HG03378 (cell line): ENCODE results near the gene RPS10.
"Not testable (repeated sequence)": the region's sequence is repeated elsewhere in the genome, so short reads cannot be mapped to it uniquely, and the experiment has no call there.

Source experiments
- ATAC-seq: cut with Tn5 transposase; IDR thresholded peaks from one replicate; pipeline ENCODE4 v1.9.1; 2021; ENCODE audit warnings: mild to moderate bottlenecking, moderate library complexity; ENCODE audit not compliant: unreplicated experiment

The RPS10 gene

DNA sequence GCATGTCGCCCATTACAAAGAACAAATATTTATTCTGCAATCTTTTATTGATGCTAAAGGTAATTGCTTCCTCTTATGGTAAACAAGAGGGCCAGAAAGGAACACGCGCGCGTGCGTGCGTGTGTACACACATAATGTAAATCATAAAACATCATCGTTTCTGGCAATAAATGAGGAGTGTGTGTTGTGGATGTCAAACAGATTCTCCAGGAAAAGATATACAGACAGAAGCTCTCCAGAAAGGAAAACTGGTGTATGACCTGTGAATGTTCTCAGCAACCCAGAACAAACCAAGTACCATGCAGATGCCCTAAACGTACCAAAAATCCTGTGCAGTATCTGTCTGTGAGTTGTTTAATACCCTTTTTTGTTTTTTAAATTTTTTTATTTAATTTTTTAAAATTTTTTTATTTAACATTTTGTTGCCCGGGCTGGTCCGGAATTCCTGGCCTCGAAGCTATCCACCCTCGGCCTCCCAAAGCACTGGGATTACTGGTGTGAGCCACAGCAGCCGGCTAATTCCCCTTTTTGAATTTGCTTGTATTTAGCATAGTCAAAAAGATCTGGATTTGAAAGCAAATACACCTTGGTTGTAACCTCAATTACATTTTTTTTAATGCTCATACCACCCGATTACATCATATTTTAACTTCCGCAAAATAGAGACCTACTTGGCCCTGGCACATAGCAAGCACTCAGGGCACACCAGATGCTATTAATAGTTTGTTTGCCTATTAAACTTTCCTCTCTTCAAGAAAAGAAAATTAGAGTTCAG lies 32.5 kb downstream of the RPS10 start:
- ATAC-seq, result no peak

- peak; percentile 64 for ATAC-seq
These were observed 33.2 kb downstream of the RPS10 start, which contains the start of gene NUDT3 for GRCh38 chr6:34392497-34393190. Gene NUDT3 (minus strand): TSS chr6:34392669. CDS start chr6:34392362, 307 bp downstream.

GRCh38 chr6:34391786-34392496 lies 33.9 kb downstream of the RPS10 start:
- peak; percentile 20 for ATAC-seq

- no peak for ATAC-seq
These were observed 34.4 kb downstream of the RPS10 start for GRCh38 chr6:34391473-34391785.

DNA sequence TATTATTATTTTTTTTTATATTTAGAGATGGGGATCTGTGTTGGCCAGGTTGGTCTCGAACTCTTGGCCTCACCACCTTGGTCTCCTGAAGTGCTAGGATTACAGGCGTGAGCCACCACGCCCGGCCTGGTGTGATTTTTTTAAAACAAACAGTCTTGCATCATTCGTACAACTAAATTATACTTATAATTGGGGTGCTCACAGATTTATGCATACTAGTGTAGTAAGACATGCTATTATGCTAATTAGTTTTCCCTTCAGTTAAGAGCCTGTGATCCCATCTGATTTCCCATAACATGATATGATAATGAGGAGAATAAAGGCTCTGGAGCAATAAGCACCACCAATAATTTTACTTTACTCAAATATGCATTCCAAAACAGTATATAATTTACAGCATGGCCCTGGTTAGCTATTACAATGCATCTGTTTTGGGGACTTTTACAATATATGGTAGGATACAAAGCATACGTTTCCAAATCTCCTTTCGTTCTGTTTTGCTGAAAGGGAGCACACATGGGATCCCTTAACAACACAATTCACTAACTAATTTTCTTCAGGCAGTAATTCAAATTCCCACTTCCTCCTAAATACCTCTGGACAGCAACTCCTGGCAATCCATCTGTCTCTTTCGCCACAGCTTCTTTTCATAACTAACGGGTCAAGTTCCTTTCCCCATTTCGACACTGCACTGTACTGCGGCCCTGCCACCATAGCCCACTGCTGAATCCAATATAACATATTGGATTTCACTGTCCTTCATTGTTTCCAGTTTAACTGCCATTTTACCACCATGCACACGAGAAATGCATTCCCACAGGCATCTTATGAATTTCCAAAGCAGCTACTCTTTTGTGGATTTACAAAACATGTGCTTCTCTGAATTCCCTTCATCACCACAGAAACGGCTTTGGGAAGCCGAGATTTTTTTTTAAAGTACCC lies 35.1 kb downstream of the RPS10 start:
- no peak for ATAC-seq

DNA sequence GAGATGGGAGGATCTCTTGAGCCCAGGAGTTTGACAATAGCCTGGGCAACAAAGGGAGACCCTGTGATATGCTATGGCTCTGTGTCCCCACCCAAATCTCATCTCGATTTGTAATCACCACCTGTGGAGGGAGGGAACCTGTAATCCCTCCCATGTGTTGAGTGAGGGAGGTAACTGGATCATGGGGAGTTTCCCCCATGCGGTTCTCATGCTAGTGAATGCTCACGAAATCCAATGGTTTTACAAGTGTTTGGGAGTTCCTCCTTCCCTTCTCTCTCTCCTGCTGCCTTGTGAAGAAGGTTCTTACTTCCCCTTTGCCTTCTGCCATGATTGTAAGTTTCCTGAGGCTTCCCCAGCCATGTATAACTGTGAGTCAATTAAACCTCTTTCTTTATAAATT lies 36.8 kb downstream of the RPS10 start:
- no peak for ATAC-seq

- no peak for ATAC-seq
These were observed 37.4 kb downstream of the RPS10 start for GRCh38 chr6:34388421-34388820.

DNA sequence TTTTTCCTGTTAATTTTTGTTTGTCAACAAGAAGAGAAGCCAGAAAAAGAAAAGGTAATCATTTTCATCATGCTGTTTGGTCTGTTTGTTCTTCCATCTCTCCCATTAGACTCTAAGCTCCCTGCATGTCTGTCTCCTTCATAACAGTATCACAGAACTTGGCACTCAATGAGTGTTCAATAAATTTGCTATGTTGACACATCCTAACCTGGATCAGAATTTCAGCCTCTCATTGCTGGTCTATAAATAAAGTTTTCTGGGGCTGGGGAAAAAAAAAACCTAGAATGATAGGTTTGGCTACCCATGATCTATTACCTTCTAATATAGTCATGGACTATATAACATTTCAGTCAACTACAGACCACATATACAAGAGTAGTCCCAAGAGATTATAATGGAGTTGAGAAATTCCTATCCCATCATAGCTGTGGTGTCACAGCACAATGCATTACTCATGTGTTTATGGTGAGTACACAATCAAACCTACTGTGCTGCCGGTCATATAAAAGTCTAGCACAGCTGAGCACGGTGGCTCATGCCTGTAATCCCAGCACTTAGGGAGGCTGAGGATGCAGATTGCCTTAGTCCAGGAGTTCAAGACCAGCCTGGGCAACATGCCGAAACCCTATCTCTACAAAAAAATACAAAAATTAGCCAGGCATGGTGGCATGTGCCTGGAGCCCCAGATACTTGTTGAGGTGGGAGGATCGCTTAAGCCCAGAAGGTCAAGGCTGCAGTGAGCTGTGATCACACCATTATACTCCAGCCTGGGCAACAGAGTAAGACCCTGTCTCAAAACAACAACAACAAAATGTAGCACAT lies 39.3 kb downstream of the RPS10 start:
- no peak for ATAC-seq

DNA sequence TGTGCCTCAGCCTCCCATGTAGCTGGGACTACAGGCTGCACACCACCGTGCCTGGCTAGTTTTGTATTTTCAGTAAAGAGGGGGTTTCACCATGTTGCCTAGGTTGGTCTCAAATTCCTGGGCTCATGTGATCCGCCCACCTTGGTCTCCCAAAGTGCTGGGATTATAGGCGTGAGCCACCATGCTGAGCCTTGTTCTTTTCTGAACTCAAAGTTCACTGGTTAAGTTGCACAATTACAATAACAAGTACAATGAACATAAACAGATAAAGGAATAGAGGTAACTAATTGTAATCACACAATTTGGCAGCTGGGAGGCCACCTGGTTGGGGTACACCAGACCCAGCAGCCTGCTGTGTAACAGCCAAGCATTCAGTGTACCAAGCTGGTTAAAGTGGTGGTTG lies 40.1 kb downstream of the RPS10 start:
- ATAC-seq, result no peak

- no peak for ATAC-seq
These were observed 41.3 kb downstream of the RPS10 start for GRCh38 chr6:34384321-34385153.

- ATAC-seq, result no peak
These were observed 42.1 kb downstream of the RPS10 start for GRCh38 chr6:34383656-34384320.

GRCh38 chr6:34383161-34383631 lies 42.7 kb downstream of the RPS10 start:
- ATAC-seq, result no peak

- no peak for ATAC-seq
These were observed 44.8 kb downstream of the RPS10 start for GRCh38 chr6:34381081-34381480.

GRCh38 chr6:34378470-34378869 lies 47.4 kb downstream of the RPS10 start:
- no peak for ATAC-seq

- no peak for ATAC-seq
These were observed 47.9 kb downstream of the RPS10 start for GRCh38 chr6:34377984-34378383.

GRCh38 chr6:34377571-34377970 lies 48.3 kb downstream of the RPS10 start:
- not testable (repeated sequence) for ATAC-seq

- ATAC-seq, result no peak
These were observed 50.0 kb downstream of the RPS10 start for GRCh38 chr6:34375833-34376232.

DNA sequence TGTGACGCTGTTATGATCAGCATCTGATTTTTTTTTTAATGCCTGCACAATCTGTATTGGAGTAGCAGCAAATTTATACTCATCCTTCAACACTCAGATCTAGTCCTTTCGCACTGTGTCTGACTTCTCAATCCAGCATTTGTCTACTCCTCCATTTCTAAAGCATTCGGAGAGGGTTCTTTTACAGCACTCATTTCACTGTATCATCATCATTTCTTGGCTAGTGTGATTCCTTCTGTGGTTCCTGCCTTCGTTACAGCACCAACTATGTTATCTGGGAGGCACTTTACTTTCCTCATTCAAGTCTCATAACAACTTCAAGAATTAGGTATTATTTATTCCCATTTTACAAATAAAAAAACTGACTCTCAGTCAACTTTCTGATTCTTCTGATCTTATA lies 51.4 kb downstream of the RPS10 start:
- ATAC-seq, result no peak
